ENCODE measurements around the gene VIPR1. TPM values are rescaled to one million over a fixed set of nuclear protein-coding genes. Genes with fewer than 3 reads are reported as not detected.

VIPR1 gene
- total and polyA plus RNA-seq, 7 experiments from 2014 or later: 8.0 to 133 (median 54.9) TPM

GRCh38 chr3:42511736-42512135 lies 9.3 kb downstream of the VIPR1 start:
- ATAC-seq (peak; percentile 36), DNase-seq (no peak)
- Histone ChIP-seq H3K36me3 (ENCODE audit: control insufficient read depth in 2 of 3, insufficient read depth in 3 of 3, low read length in 3 of 3) (peaks cover 0 to 35% (median 0%) of the 10 kb centered on the region in 3 experiments), H3K4me3 (ENCODE audit: low read length) (no peak overlapping the region), H3K27ac (ENCODE audit: low read depth, low read length) (no peak overlapping the region), H3K9me3 (ENCODE audit: control insufficient read depth in 2 of 3, low read length in 3 of 3) (no peaks in the 10 kb centered on the region), H3K27me3 (ENCODE audit: control insufficient read depth in 2 of 2, insufficient read depth in 2 of 2, low read length in 2 of 2) (no peaks in the 10 kb centered on the region), H3K4me1 (ENCODE audit: control insufficient read depth in 2 of 2, insufficient read depth in 2 of 2, low read length in 2 of 2) (peaks cover 0 to 38% of the 10 kb centered on the region in 2 donors)
- Mint-ChIP-seq H3K27me3 (peaks cover 0 to 5% (median 0%) of the 10 kb centered on the region in 5 donors), H3K4me1 (peaks cover 33 to 74% (median 63%) of the 10 kb centered on the region in 7 donors), H3K27ac (peak overlapping the region in 5 of 9 donors; percentile 26 to 78 (median 43)), H3K36me3 (peaks cover 3 to 35% (median 15%) of the 10 kb centered on the region in 5 donors), H3K4me3 (peak overlapping the region in 2 of 10 donors; percentile 12 to 25), H3K9me3 (no peaks in the 10 kb centered on the region)
- POLR2A ChIA-PET: interaction anchor here (1.6 to 6.0 kb wide), 3 partner anchors 9 to 14 kb away, joined by 4 to 26 read pairs (median 26); partner anchors contain the start of gene VIPR1
- intact Hi-C loops (cut with micrococcal nuclease): no loop called here
- CTCF ChIA-PET: interaction anchor here (0.8 to 1.9 kb wide), 4 partner anchors 9 to 35 kb away, joined by 3 to 9 read pairs (median 4); partner anchors contain the start of gene VIPR1

- Histone ChIP-seq H3K27ac (ENCODE audit: low read depth, low read length) (no peak overlapping the region), H3K36me3 (ENCODE audit: control insufficient read depth in 2 of 3, insufficient read depth in 3 of 3, low read length in 3 of 3) (peaks cover 0 to 35% (median 0%) of the 10 kb centered on the region in 3 experiments), H3K4me3 (ENCODE audit: low read length) (no peak overlapping the region), H3K9me3 (ENCODE audit: control insufficient read depth in 2 of 3, low read length in 3 of 3) (no peaks in the 10 kb centered on the region), H3K4me1 (ENCODE audit: control insufficient read depth in 2 of 2, insufficient read depth in 2 of 2, low read length in 2 of 2) (peaks cover 0 to 24% of the 10 kb centered on the region in 2 donors), H3K27me3 (ENCODE audit: control insufficient read depth in 2 of 2, insufficient read depth in 2 of 2, low read length in 2 of 2) (no peaks in the 10 kb centered on the region)
- no peak overlapping the region for H3K4me3 Mint-ChIP-seq
- peaks cover 3 to 39% (median 15%) of the 10 kb centered on the region in 5 donors for H3K36me3 Mint-ChIP-seq
- intact Hi-C loops (cut with micrococcal nuclease): no loop called here
- DNase-seq (no peak), ATAC-seq (no peak)
- peaks cover 0 to 5% (median 0%) of the 10 kb centered on the region in 5 donors for H3K27me3 Mint-ChIP-seq
- H3K27ac Mint-ChIP-seq: peak overlapping the region in 4 of 9 donors; percentile 36 to 77 (median 54)
- ChIA-PET CTCF (interaction anchor here (0.7 to 1.9 kb wide), 5 partner anchors 11 to 34 kb away, joined by 3 to 9 read pairs (median 3); partner anchors contain the start of gene VIPR1), POLR2A (interaction anchor here (1.3 to 6.0 kb wide), 5 partner anchors 9 to 21 kb away, joined by 3 to 26 read pairs (median 4); partner anchors contain the start of gene VIPR1)
- peaks cover 20 to 60% (median 49%) of the 10 kb centered on the region in 7 donors for H3K4me1 Mint-ChIP-seq
- H3K9me3 Mint-ChIP-seq: no peaks in the 10 kb centered on the region
These were observed 10.7 kb downstream of the VIPR1 start for GRCh38 chr3:42513121-42513520.

- no peaks in the 10 kb centered on the region for H3K9me3 Mint-ChIP-seq
- H3K27me3 Mint-ChIP-seq: peaks cover 0 to 5% (median 0%) of the 10 kb centered on the region in 5 donors
- no peak overlapping the region for H3K27ac ChIP-seq (ENCODE audit: low read depth, low read length)
- peaks cover 0 to 35% (median 0%) of the 10 kb centered on the region in 3 experiments for H3K36me3 ChIP-seq (ENCODE audit: control insufficient read depth in 2 of 3, insufficient read depth in 3 of 3, low read length in 3 of 3)
- no peaks in the 10 kb centered on the region for H3K27me3 ChIP-seq (ENCODE audit: control insufficient read depth in 2 of 2, insufficient read depth in 2 of 2, low read length in 2 of 2)
- POLR2A ChIA-PET: interaction anchor here (1.3 to 5.5 kb wide), 4 partner anchors 8 to 20 kb away, joined by 3 to 26 read pairs (median 4); partner anchors contain the start of gene VIPR1
- peaks cover 3 to 39% (median 15%) of the 10 kb centered on the region in 5 donors for H3K36me3 Mint-ChIP-seq
- peak overlapping the region in 1 of 10 donors; percentile 65 for H3K4me3 Mint-ChIP-seq
- H3K4me1 ChIP-seq (ENCODE audit: control insufficient read depth in 2 of 2, insufficient read depth in 2 of 2, low read length in 2 of 2): peaks cover 0 to 20% of the 10 kb centered on the region in 2 donors
- no peak for ATAC-seq
- intact Hi-C loops (cut with micrococcal nuclease): no loop called here
- H3K4me1 Mint-ChIP-seq: peaks cover 19 to 60% (median 50%) of the 10 kb centered on the region in 7 donors
- no peak overlapping the region for H3K4me3 ChIP-seq (ENCODE audit: low read length)
- no peaks in the 10 kb centered on the region for H3K9me3 ChIP-seq (ENCODE audit: control insufficient read depth in 2 of 3, low read length in 3 of 3)
- DNase-seq: no peak
- CTCF ChIA-PET: interaction anchor here (0.7 to 1.9 kb wide), 4 partner anchors 11 to 34 kb away, joined by 3 to 9 read pairs (median 3); partner anchors contain the start of gene VIPR1
- peak overlapping the region in 5 of 9 donors; percentile 25 to 58 (median 53) for H3K27ac Mint-ChIP-seq
These were observed 11.1 kb downstream of the VIPR1 start for GRCh38 chr3:42513521-42513920.

GRCh38 chr3:42514876-42515275 lies 12.4 kb downstream of the VIPR1 start:
- Mint-ChIP-seq H3K4me3 (no peak overlapping the region), H3K27ac (peak overlapping the region in 6 of 9 donors; percentile 10 to 84 (median 74)), H3K4me1 (peaks cover 22 to 60% (median 48%) of the 10 kb centered on the region in 7 donors), H3K27me3 (no peaks in the 10 kb centered on the region), H3K9me3 (no peaks in the 10 kb centered on the region), H3K36me3 (peaks cover 3 to 41% (median 15%) of the 10 kb centered on the region in 5 donors)
- POLR2A ChIA-PET: interaction anchor here (1.1 to 5.5 kb wide), 2 partner anchors 12 to 13 kb away, joined by 4 to 26 read pairs; partner anchors contain the start of gene VIPR1
- no peak for ATAC-seq
- DNase-seq: no peak
- Histone ChIP-seq H3K27me3 (ENCODE audit: control insufficient read depth in 2 of 2, insufficient read depth in 2 of 2, low read length in 2 of 2) (no peaks in the 10 kb centered on the region), H3K36me3 (ENCODE audit: control insufficient read depth in 2 of 3, insufficient read depth in 3 of 3, low read length in 3 of 3) (peaks cover 0 to 35% (median 0%) of the 10 kb centered on the region in 3 experiments), H3K27ac (ENCODE audit: low read depth, low read length) (no peak overlapping the region), H3K4me3 (ENCODE audit: low read length) (no peak overlapping the region), H3K4me1 (ENCODE audit: control insufficient read depth in 2 of 2, insufficient read depth in 2 of 2, low read length in 2 of 2) (peaks cover 0 to 30% of the 10 kb centered on the region in 2 donors), H3K9me3 (ENCODE audit: control insufficient read depth in 2 of 3, low read length in 3 of 3) (no peaks in the 10 kb centered on the region)
- intact Hi-C loops (cut with micrococcal nuclease): no loop called here
- CTCF ChIA-PET: interaction anchor here (1.0 to 3.3 kb wide), 3 partner anchors 11 to 33 kb away, joined by 3 to 15 read pairs (median 4); partner anchors contain the start of gene VIPR1

GRCh38 chr3:42515391-42515916 lies 13.0 kb downstream of the VIPR1 start:
- H3K36me3 Mint-ChIP-seq: peaks cover 3 to 43% (median 15%) of the 10 kb centered on the region in 5 donors
- peaks cover 0 to 35% (median 0%) of the 10 kb centered on the region in 3 experiments for H3K36me3 ChIP-seq (ENCODE audit: control insufficient read depth in 2 of 3, insufficient read depth in 3 of 3, low read length in 3 of 3)
- H3K27ac Mint-ChIP-seq: peak overlapping the region in 5 of 9 donors; percentile 52 to 87 (median 75)
- no peak for ATAC-seq
- H3K4me1 Mint-ChIP-seq: peaks cover 28 to 60% (median 48%) of the 10 kb centered on the region in 7 donors
- ChIA-PET POLR2A (interaction anchor here (1.3 kb wide), 1 partner anchor 11 kb away, joined by 3 read pairs; no protein-coding TSS in a partner anchor), CTCF (interaction anchor here (1.6 to 3.3 kb wide), 2 partner anchors 11 to 13 kb away, joined by 4 to 15 read pairs; partner anchors contain the start of gene VIPR1)
- no peaks in the 10 kb centered on the region for H3K27me3 ChIP-seq (ENCODE audit: control insufficient read depth in 2 of 2, insufficient read depth in 2 of 2, low read length in 2 of 2)
- H3K4me1 ChIP-seq (ENCODE audit: control insufficient read depth in 2 of 2, insufficient read depth in 2 of 2, low read length in 2 of 2): peaks cover 0 to 32% of the 10 kb centered on the region in 2 donors
- H3K27ac ChIP-seq (ENCODE audit: low read depth, low read length): no peak overlapping the region
- intact Hi-C loops (cut with micrococcal nuclease): no loop called here
- no peaks in the 10 kb centered on the region for H3K9me3 ChIP-seq (ENCODE audit: control insufficient read depth in 2 of 3, low read length in 3 of 3)
- H3K27me3 Mint-ChIP-seq: no peaks in the 10 kb centered on the region
- H3K9me3 Mint-ChIP-seq: no peaks in the 10 kb centered on the region
- H3K4me3 ChIP-seq (ENCODE audit: low read length): no peak overlapping the region
- DNase-seq: no peak
- no peak overlapping the region for H3K4me3 Mint-ChIP-seq

GRCh38 chr3:42515976-42516375 lies 13.5 kb downstream of the VIPR1 start:
- Mint-ChIP-seq H3K9me3 (no peaks in the 10 kb centered on the region), H3K4me1 (peaks cover 29 to 60% (median 47%) of the 10 kb centered on the region in 7 donors), H3K27ac (peak overlapping the region in 7 of 9 donors; percentile 18 to 87 (median 75)), H3K4me3 (no peak overlapping the region), H3K36me3 (peaks cover 3 to 43% (median 16%) of the 10 kb centered on the region in 5 donors), H3K27me3 (no peaks in the 10 kb centered on the region)
- H3K36me3 ChIP-seq (ENCODE audit: control insufficient read depth in 2 of 3, insufficient read depth in 3 of 3, low read length in 3 of 3): peaks cover 0 to 38% (median 0%) of the 10 kb centered on the region in 3 experiments
- H3K4me3 ChIP-seq (ENCODE audit: low read length): no peak overlapping the region
- no peak overlapping the region for H3K27ac ChIP-seq (ENCODE audit: low read depth, low read length)
- H3K4me1 ChIP-seq (ENCODE audit: control insufficient read depth in 2 of 2, insufficient read depth in 2 of 2, low read length in 2 of 2): peaks cover 0 to 32% of the 10 kb centered on the region in 2 donors
- no peak for ATAC-seq
- DNase-seq: no peak
- ChIA-PET POLR2A (interaction anchor here (1.1 to 1.4 kb wide), 3 partner anchors 8 to 11 kb away, joined by 3 to 4 read pairs (median 3); no protein-coding TSS in a partner anchor), CTCF (interaction anchor here (3.3 kb wide), 1 partner anchor 14 kb away, joined by 15 read pairs; the partner anchor contains the start of gene VIPR1)
- H3K9me3 ChIP-seq (ENCODE audit: control insufficient read depth in 2 of 3, low read length in 3 of 3): no peaks in the 10 kb centered on the region
- intact Hi-C loops (cut with micrococcal nuclease): no loop called here
- no peaks in the 10 kb centered on the region for H3K27me3 ChIP-seq (ENCODE audit: control insufficient read depth in 2 of 2, insufficient read depth in 2 of 2, low read length in 2 of 2)

Data from naive thymus-derived CD4-positive, alpha-beta T cell (primary cell).